Raji (cell line): Measurements from ENCODE around the gene CDIP1.

Source experiments
- POLR2A ChIP-seq: IDR thresholded peaks from 2 replicates; pipeline ENCODE4 v1.6.1; 2011; ENCODE audit warnings: low read depth, low read length, control low read depth; ENCODE audit not compliant: insufficient read depth

CDIP1 gene

GRCh38 chr16:4538350-4539235, at the start of gene CDIP1:
Gene CDIP1 (minus strand): TSS chr16:4538773. CDS start chr16:4514130, 24,643 bp downstream.
- no peak for TF ChIP-seq POLR2A

GRCh38 chr16:4586291-4586690, 47.7 kb upstream of the CDIP1 start:
- TF ChIP-seq POLR2A, result no peak

DNA sequence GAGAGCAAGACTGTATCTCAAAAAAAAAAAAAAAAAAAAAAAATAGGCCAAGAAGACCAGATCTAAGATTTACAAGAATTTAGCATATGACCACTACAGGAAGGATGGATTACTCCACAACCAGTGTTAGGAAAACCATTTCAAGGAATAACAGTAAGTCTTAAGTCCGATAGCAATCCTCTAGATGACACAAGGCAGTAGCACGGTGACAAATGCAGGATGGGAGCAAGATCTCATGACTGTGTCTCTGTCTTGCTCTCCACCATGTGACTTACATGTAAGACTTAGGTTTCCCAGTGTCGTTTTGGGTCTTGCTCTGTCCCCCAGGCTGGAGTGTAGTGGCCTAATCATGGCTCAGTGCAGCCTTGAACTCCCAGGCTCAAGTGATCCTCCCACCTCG, 45.3 kb upstream of the CDIP1 start:
- no peak for TF ChIP-seq POLR2A

GRCh38 chr16:4580250-4580649, 41.7 kb upstream of the CDIP1 start:
- TF ChIP-seq POLR2A, result no peak

DNA sequence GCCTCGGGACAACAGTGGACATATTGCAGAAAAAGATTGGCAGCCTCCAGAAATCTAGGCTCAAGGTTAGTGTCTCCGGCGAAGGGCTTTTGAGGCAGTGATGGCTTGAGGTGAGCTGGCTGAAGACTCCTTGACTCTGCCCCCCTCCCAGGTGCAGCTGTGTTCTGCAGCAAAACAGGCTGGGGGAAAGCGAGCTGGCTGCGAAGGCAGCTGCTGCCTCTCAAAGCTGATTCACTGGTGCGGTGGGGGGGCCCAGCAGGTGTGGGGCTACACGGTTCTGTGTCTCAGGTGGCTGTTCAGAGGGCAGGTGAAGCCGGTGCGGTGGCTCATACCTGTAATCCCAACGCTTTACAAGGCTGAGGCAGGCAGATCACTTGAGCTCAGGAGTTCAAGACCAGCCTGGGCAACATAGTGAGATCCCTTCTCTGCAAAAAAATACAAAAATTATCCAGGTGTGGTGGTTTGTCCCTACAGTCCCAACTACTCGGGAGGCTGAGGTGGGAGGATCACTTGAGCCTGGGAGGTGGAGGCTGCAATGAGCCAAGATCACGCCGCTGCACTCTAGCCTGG, 40.5 kb upstream of the CDIP1 start:
- TF ChIP-seq POLR2A, result no peak

GRCh38 chr16:4576008-4576407, 37.4 kb upstream of the CDIP1 start:
- TF ChIP-seq POLR2A, result no peak

GRCh38 chr16:4574919-4575705, 36.5 kb upstream of the CDIP1 start:
- no peak for TF ChIP-seq POLR2A

GRCh38 chr16:4572715-4573114, 34.1 kb upstream of the CDIP1 start:
- TF ChIP-seq POLR2A, result no peak

GRCh38 chr16:4570688-4571321, 32.2 kb upstream of the CDIP1 start:
- no peak for TF ChIP-seq POLR2A

GRCh38 chr16:4570086-4570485, 31.5 kb upstream of the CDIP1 start:
- no peak for TF ChIP-seq POLR2A

DNA sequence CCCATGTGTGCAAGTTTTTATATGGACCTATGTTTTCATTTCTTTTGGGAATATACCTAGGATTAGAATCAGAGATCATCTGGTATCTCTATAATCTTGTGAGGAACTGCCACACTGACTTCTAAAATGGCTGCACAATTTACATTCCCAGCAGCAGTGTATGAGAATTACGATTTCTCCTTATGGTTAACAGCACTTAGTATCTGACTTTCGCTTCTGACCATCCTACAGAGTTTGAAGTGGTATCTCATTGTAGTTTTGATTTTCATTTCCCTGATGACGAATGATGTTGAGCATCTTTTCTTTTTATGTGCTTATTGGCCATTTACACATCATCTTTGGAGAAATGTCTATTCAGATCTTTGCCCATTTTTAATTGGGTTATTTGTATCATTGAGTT, 27.6 kb upstream of the CDIP1 start:
- TF ChIP-seq POLR2A, result no peak

GRCh38 chr16:4564661-4565267, 26.2 kb upstream of the CDIP1 start:
- no peak for TF ChIP-seq POLR2A

- TF ChIP-seq POLR2A, result no peak
Measured at GRCh38 chr16:4561596-4561995, 23.0 kb upstream of the CDIP1 start.

DNA sequence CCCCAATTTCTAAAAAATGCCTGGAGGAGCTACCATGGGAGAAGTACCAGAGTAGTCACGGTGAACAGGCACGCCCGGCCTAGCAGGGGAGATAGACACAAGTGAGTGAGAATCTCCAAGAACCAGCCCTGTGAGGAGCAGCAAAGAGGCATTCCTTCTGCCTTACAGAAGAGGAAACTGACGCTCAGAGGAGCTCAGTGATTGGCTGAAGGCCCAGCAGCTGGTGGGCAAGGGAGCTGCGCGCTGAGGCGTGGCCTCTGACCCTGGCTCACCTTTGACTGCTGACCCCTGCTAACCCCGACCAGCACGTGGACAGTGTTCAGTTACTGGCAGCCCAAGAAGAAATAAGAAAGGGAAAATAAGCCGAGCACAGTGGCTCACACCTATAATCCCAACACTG, 19.4 kb upstream of the CDIP1 start:
- no peak for TF ChIP-seq POLR2A

DNA sequence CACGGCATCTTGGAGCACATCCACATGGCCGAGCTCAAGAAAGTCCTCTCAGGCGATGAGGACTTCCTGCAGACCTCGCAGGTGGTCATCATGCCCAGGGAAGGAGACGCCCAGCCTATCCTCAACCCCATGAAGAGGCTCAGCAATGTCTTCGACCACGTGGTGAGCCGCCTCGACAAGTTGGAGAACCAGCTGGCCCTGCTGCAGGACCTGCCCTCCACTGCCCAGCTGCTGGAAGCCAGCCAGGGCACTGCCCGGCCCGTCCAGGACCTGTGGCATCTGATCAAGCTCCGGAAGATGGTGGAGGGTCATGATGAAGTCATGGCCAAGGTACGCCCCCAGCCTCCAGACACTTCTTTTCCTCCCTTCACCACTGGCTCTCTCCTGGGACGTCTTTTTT, 18.0 kb upstream of the CDIP1 start:
- TF ChIP-seq POLR2A, result no peak

DNA sequence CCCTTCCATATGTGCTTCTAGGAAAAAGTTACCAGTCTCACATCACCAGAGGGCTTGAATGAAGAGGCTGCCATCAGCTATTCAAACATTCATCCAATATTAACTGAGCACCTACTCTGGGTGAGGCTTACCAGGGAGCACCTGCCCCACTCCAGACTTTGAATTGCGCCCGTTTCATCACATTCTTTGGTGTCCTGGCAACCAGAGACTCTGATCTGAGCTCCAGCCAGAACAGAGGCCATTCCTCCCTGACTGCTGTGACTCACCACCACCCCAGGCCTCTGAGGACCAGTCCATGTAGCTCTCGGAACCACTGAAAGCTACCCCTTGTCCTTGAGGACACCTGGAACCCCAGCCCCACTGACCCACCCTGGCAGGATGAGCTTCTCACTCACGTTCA, 17.5 kb upstream of the CDIP1 start, which contains the start of gene C16orf96:
C16orf96 (plus strand) TSS at position 229 of the 400 bp plus-strand sequence; CDS start at position 379, 150 bp downstream.
- no peak for TF ChIP-seq POLR2A
